Stimulated activated CD4-positive, alpha-beta T cell treated with anti-CD3 and anti-CD28 coated beads, Interleukin-12 subunit alpha, Interleukin-12 subunit beta, amount 100 ng/mL, for 4 hours (primary cell): ENCODE measurements around the gene ZBTB46.
A peak's percentile ranks its signal among the peaks of the same experiment; 100 is the strongest.
"Not testable (repeated sequence)": the region's sequence is repeated elsewhere in the genome, so short reads cannot be mapped to it uniquely, and the experiment has no call there.

ENCODE experiments used
- DNase-seq: peaks from one replicate; pipeline ENCODE4 v3.0.0-alpha.2; 2020

Gene ZBTB46

GRCh38 chr20:63783970-63784369 is 47.1 kb downstream of the ZBTB46 start:
- no peak for DNase-seq

GRCh38 chr20:63782521-63782971 is 48.5 kb downstream of the ZBTB46 start:
- DNase-seq, result no peak

GRCh38 chr20:63782051-63782471 is 49.0 kb downstream of the ZBTB46 start:
- DNase-seq, result peak; percentile 5

- no peak for DNase-seq
Observed at GRCh38 chr20:63781181-63781580, 49.9 kb downstream of the ZBTB46 start.

GRCh38 chr20:63778857-63779256 is 52.2 kb downstream of the ZBTB46 start:
- DNase-seq, result no peak

GRCh38 chr20:63778034-63778752 is 52.9 kb downstream of the ZBTB46 start:
- DNase-seq, result no peak

GRCh38 chr20:63777614-63778013 is 53.5 kb downstream of the ZBTB46 start:
- no peak for DNase-seq

GRCh38 chr20:63776875-63777274 is 54.2 kb downstream of the ZBTB46 start:
- not testable (repeated sequence) for DNase-seq

- DNase-seq, result peak; percentile 32
Observed at GRCh38 chr20:63775096-63775978, 55.7 kb downstream of the ZBTB46 start.

- no peak for DNase-seq
Observed at GRCh38 chr20:63774306-63774705, 56.8 kb downstream of the ZBTB46 start.

GRCh38 chr20:63773571-63774241 is 57.4 kb downstream of the ZBTB46 start:
- DNase-seq, result no peak

GRCh38 chr20:63772781-63773518 is 58.1 kb downstream of the ZBTB46 start:
- no peak for DNase-seq

GRCh38 chr20:63771046-63771707 is 59.9 kb downstream of the ZBTB46 start:
- no peak for DNase-seq

GRCh38 chr20:63769891-63770474 is 61.1 kb downstream of the ZBTB46 start:
- no peak for DNase-seq

GRCh38 chr20:63768591-63769515 is 62.2 kb downstream of the ZBTB46 start:
- DNase-seq, result no peak

- DNase-seq, result no peak
Observed at GRCh38 chr20:63767886-63768285, 63.2 kb downstream of the ZBTB46 start.

GRCh38 chr20:63767456-63767855 is 63.6 kb downstream of the ZBTB46 start:
- no peak for DNase-seq

- no peak for DNase-seq
Observed at GRCh38 chr20:63766695-63767426, 64.2 kb downstream of the ZBTB46 start.

- DNase-seq, result no peak
Observed at GRCh38 chr20:63765902-63766301, 65.2 kb downstream of the ZBTB46 start.
